K562 (cell line): Measurements from ENCODE around the gene PTPRT. TPM values are rescaled to one million over a fixed set of nuclear protein-coding genes. Genes with fewer than 3 reads are reported as not detected.

Source experiments
- ATAC-seq: fragments of 200-7000 bp; cut with Tn5 transposase; 3 replicates; pipeline ENCODE4 v1.9.1; 2020; ENCODE audit warnings: moderate library complexity
- BruUV-seq: library from RNA; stranded (reverse); fragments of 400-500 nt; replicated peaks from 2 replicates; lab custom pipeline; 2021; lab: Mats Ljungman, UMichigan
- CTCF ChIA-PET: fragments of 300-600 bp; formaldehyde crosslinking; extraction: SDS; loops from one replicate; lab custom pipeline; 2021; ENCODE audit warnings: low intra/inter-chr PET ratio; lab: Yijun Ruan, JAX
- POLR2A ChIA-PET: fragments of 300-600, 350-650 bp; sonication (Branson Sonifier 250); formaldehyde crosslinking; extraction: SDS; loops from one replicate; lab custom pipeline; 2021; ENCODE audit warnings: antibody characterized with exemption, inconsistent platforms; lab: Yijun Ruan, JAX
- DNase-seq, 4 experiments: peaks; one replicate each; pipeline versions ENCODE4 v3.0.0 to v3.0.0-alpha.2; 2011 to 2018; ENCODE audit warnings: low spot score in 3 of 4, mixed read lengths in 3 of 4; ENCODE audit errors: extremely low read depth in 1 of 4
- FAIRE-seq: peaks from 2 replicates; lab custom pipeline; 2011; peaks lifted over from hg19 to GRCh38; lab: Jason Lieb, UNC
- H2AFZ ChIP-seq: 2 replicates; pipeline ENCODE4 v1.6.0; 2011; ENCODE audit warnings: low read depth, low read length, control low read depth, inconsistent platforms
- H3K27ac ChIP-seq: fragments of 200-600 bp; 3 replicates; pipeline ENCODE4 v1.8.0; 2011; ENCODE audit warnings: low read depth, mild to moderate bottlenecking, control low read depth, inconsistent platforms, low read length, moderate library complexity, mixed read lengths; ENCODE audit errors: extremely low read depth
- H3K27me3 ChIP-seq, 2 experiments: fragments of 300-600 bp in 1 of 2; 2 replicates in 1 of 2; 3 replicates in 1 of 2; pipeline versions ENCODE4 v1.6.0 to v1.8.0; 2011; ENCODE audit warnings: inconsistent platforms in 2 of 2, low read length in 2 of 2, mild to moderate bottlenecking in 1 of 2, mixed read lengths in 1 of 2, moderate library complexity in 1 of 2; ENCODE audit not compliant: control insufficient read depth in 2 of 2, insufficient read depth in 2 of 2
- H3K36me3 ChIP-seq: fragments of 300-600 bp; 3 replicates; pipeline ENCODE4 v1.8.0; 2011; ENCODE audit warnings: mild to moderate bottlenecking, low read length, inconsistent platforms; ENCODE audit not compliant: control insufficient read depth, insufficient read depth
- H3K4me1 ChIP-seq, 2 experiments: fragments of 200-600 bp in 1 of 2; replicated peaks in 1 of 2; 2 replicates in 1 of 2; 3 replicates in 1 of 2; pipeline versions ENCODE4 v1.5.1 to v1.8.0; 2011; ENCODE audit warnings: inconsistent platforms in 2 of 2, low read length in 2 of 2, mild to moderate bottlenecking in 1 of 2, mixed read lengths in 1 of 2, moderate library complexity in 1 of 2; ENCODE audit not compliant: control insufficient read depth in 2 of 2, insufficient read depth in 2 of 2
- H3K4me2 ChIP-seq: 2 replicates; pipeline ENCODE4 v1.6.1; 2011; ENCODE audit warnings: low read length, control low read depth, inconsistent platforms, mixed read lengths; ENCODE audit not compliant: insufficient read depth
- H3K4me3 ChIP-seq: fragments of 200-600 bp; sonication (generic), shearing (Covaris generic); 2 replicates; pipeline ENCODE4 v1.5.1; 2016; ENCODE audit warnings: control low read depth, inconsistent platforms
- H3K79me2 ChIP-seq: fragments of 200-600 bp; 3 replicates; pipeline ENCODE4 v1.8.0; 2011; ENCODE audit warnings: low read length, inconsistent platforms; ENCODE audit not compliant: control insufficient read depth, insufficient read depth
- H3K9ac ChIP-seq, 2 experiments: 2 replicates each; pipeline versions ENCODE4 v1.6.0 to v1.6.1; 2011; ENCODE audit warnings: low read depth in 2 of 2, low read length in 2 of 2, control low read depth in 1 of 2, inconsistent platforms in 1 of 2, mild to moderate bottlenecking in 1 of 2, mixed read lengths in 1 of 2; ENCODE audit not compliant: insufficient read depth in 1 of 2
- H3K9me1 ChIP-seq: one replicate; pipeline ENCODE4 v1.6.0; 2011; ENCODE audit warnings: inconsistent platforms, mild to moderate bottlenecking, low read length, moderate library complexity; ENCODE audit not compliant: control insufficient read depth, insufficient read depth
- H3K9me3 ChIP-seq: replicated peaks from 2 replicates; pipeline ENCODE4 v1.5.1; 2011; ENCODE audit warnings: low read depth, low read length, inconsistent platforms; ENCODE audit not compliant: control insufficient read depth, insufficient read depth
- H4K20me1 ChIP-seq: replicated peaks from 2 replicates; pipeline ENCODE4 v1.6.1; 2011; ENCODE audit warnings: low read length, inconsistent platforms, mixed read lengths; ENCODE audit not compliant: control insufficient read depth, insufficient read depth
- CBX1 ChIP-seq: sonication (generic); IDR thresholded peaks from 2 replicates; pipeline ENCODE4 v1.6.1; 2016; ENCODE audit warnings: antibody characterized with exemption, low read depth, mild to moderate bottlenecking
- CHCHD3 ChIP-seq: fragments of 250-450 bp; sonication (Bioruptor Pico); IDR thresholded peaks from 2 replicates; pipeline ENCODE4 v2.1.2; 2022; ENCODE audit warnings: mild to moderate bottlenecking
- EP300 ChIP-seq: IDR thresholded peaks from 2 replicates; pipeline ENCODE4 v1.6.1; 2012; ENCODE audit warnings: low read length, improper control_type of control experiment
- FUS ChIP-seq: fragments of 200-400 bp; formaldehyde crosslinking; optimal IDR thresholded peaks from 2 replicates; pipeline ENCODE3; 2017; ENCODE audit warnings: low read depth, low read length
- GATAD2A ChIP-seq: fragments of 450-650 bp; IDR thresholded peaks from 2 replicates; pipeline ENCODE4 v1.6.1; 2017
- GTF2F1 ChIP-seq: IDR thresholded peaks from 2 replicates; pipeline ENCODE4 v1.6.1; 2011; ENCODE audit warnings: low read depth, low read length, improper control_type of control experiment
- HEY1 ChIP-seq: fragments of 250-450 bp; sonication (Bioruptor Pico); IDR thresholded peaks from 2 replicates; pipeline ENCODE4 v1.5.0; 2020; ENCODE audit warnings: mild to moderate bottlenecking, moderate library complexity, borderline replicate concordance
- MECOM ChIP-seq: fragments of 250-450 bp; sonication (Bioruptor Pico); IDR thresholded peaks from 2 replicates; pipeline ENCODE4 v1.8.0; 2022; ENCODE audit warnings: inconsistent platforms
- MED1 ChIP-seq: sonication (generic); formaldehyde crosslinking; IDR thresholded peaks from 2 replicates; pipeline ENCODE4 v1.8.1; 2023; ENCODE audit warnings: missing genetic modification reagents, borderline replicate concordance
- RBM14 ChIP-seq: fragments of 200-400 bp; formaldehyde crosslinking; IDR thresholded peaks from 2 replicates; pipeline ENCODE4 v1.6.1; 2018; ENCODE audit warnings: low read depth, mild to moderate bottlenecking, low read length, moderate library complexity, borderline replicate concordance; ENCODE audit not compliant: insufficient read depth
- SAFB2 ChIP-seq: fragments of 200-400 bp; formaldehyde crosslinking; IDR thresholded peaks from 2 replicates; pipeline ENCODE4 v1.6.1; 2018; ENCODE audit warnings: borderline replicate concordance, low read length, low read depth, moderate library complexity; ENCODE audit not compliant: severe bottlenecking
- SMAD3 ChIP-seq: fragments of 450-650 bp; formaldehyde crosslinking; conservative IDR thresholded peaks from 2 replicates; pipeline ENCODE4 v1.4.0; 2020; ENCODE audit warnings: mild to moderate bottlenecking
- TEAD4 ChIP-seq, 2 experiments: sonication (generic) in 1 of 2; formaldehyde crosslinking in 1 of 2; IDR thresholded peaks; 2 replicates each; pipeline versions ENCODE4 v1.6.1 to v1.8.0; 2012 to 2022; ENCODE audit warnings: borderline replicate concordance in 1 of 2, inconsistent platforms in 1 of 2, low read length in 1 of 2, mild to moderate bottlenecking in 1 of 2, missing genetic modification reagents in 1 of 2
- ZNF232 ChIP-seq: sonication (generic); formaldehyde crosslinking; IDR thresholded peaks from 2 replicates; pipeline ENCODE4 v1.8.0; 2022; ENCODE audit warnings: mild to moderate bottlenecking, missing genetic modification reagents
- ZNF253 ChIP-seq: fragments of 250-450 bp; sonication (Bioruptor Pico); conservative IDR thresholded peaks from 2 replicates; pipeline ENCODE4 v1.6.1; 2021; ENCODE audit warnings: mild to moderate bottlenecking
- ZNF354B ChIP-seq: fragments of 250-450 bp; sonication (Bioruptor Pico); IDR thresholded peaks from 2 replicates; pipeline ENCODE4 v1.4.0; 2020
- ZNF696 ChIP-seq: fragments of 250-450 bp; sonication (Bioruptor Pico); conservative IDR thresholded peaks from 2 replicates; pipeline ENCODE4 v1.4.0; 2020; ENCODE audit warnings: mild to moderate bottlenecking, moderate library complexity
- ZNF764 ChIP-seq: fragments of 250-450 bp; sonication (Bioruptor Pico); IDR thresholded peaks from 2 replicates; pipeline ENCODE4 v1.4.0; 2020; ENCODE audit warnings: low read depth, mild to moderate bottlenecking, moderate library complexity
- WGBS: fragments of 100-300 bp; shearing (Covaris generic); methylation state at CpG from one replicate; pipeline ENCODE4 v1.1.6; 2016; ENCODE audit warnings: low coverage, mixed read lengths; ENCODE audit not compliant: insufficient coverage; ENCODE audit errors: missing lambda C conversion rate; 5-methylcytosine and 5-hydroxymethylcytosine counted together
- in situ Hi-C: fragments of 300-500 bp; cut with MboI; formaldehyde crosslinking; loops from 4 replicates; pipeline ENCODE4 v1.15.0; 2018; ENCODE audit warnings: inconsistent platforms, mixed read lengths
- intact Hi-C: fragments of 100-400 bp; cut with micrococcal nuclease; formaldehyde crosslinking; loops from 2 replicates; pipeline ENCODE4 v1.14.2; 2022
- polyA plus RNA-seq, 8 experiments: library from polyadenylated mRNA; depleted of rRNA in 4 of 8; stranded (reverse) in 5 of 8; unstranded in 3 of 8; fragments of >200 nt; fragmentation: Nextera tagmentation in 2 of 8; fragmentation: Illumina TruSeq in 1 of 8; extraction: Ambion mirVana in 2 of 8; extraction: Trizol in 1 of 8; gene quantifications; 2 replicates each; pipeline versions ENCODE4 v1.2.1 to v1.2.3, GENCODE V29; 2011 to 2014; ENCODE audit warnings: inconsistent platforms in 1 of 8, missing spikeins in 1 of 8
- total RNA-seq, 7 experiments: library from RNA; depleted of rRNA in 6 of 7; stranded (reverse); fragments of >200 nt in 6 of 7; fragmentation: Illumina TruSeq in 2 of 7; extraction: Trizol in 2 of 7; gene quantifications; 2 replicates each; pipeline versions ENCODE4 v1.2.1 to v1.2.3, GENCODE V29; 2011 to 2021; ENCODE audit warnings: low replicate concordance in 1 of 7
- TF ChIP-seq, protein P1 (sequence below): sonication (generic); formaldehyde crosslinking; IDR thresholded peaks from 2 replicates; pipeline ENCODE4 v1.8.0; 2022; ENCODE audit warnings: mild to moderate bottlenecking, missing genetic modification reagents
- TF ChIP-seq, protein P2 (sequence below): fragments of 250-450 bp; sonication (Bioruptor Pico); IDR thresholded peaks from 2 replicates; pipeline ENCODE4 v1.5.0; 2021
- TF ChIP-seq, protein P3 (sequence below): sonication (generic); formaldehyde crosslinking; IDR thresholded peaks from 2 replicates; pipeline ENCODE4 v1.8.1; 2022; ENCODE audit warnings: missing genetic modification reagents

PTPRT gene
- total and polyA plus RNA-seq, 9 of the 15 experiments (the other 6 are each of a cell fraction or from before 2014, with no cell fraction given), result not detected

DNA sequence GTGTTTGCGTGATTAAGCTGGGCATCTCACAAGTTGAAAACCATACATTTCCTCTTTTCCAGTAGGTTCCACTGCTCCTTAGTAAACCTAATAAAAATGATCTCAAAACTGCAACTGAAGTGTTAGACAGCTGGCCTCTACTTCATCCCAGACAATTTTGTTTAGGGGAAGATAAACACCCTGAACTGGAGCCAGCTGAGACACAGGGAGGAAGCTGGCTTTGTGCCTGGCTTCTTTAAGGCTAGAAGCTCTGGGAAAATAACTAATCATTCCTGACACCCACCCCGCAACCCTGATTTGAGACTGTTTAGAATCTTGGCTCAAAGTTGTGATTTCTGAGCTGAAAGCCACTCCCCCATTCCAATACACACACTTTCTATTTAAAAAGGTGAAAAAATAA is 11.6 kb downstream of the PTPRT start (continued):
- TF ChIP-seq TEAD4 (IDR thresholded peaks at IDR 0.05; ENCODE audit: low read length) (no peak), TEAD4 (CRISPR knock-in tag; IDR thresholded peaks at IDR 0.05; ENCODE audit: borderline replicate concordance) (no peak), MECOM (CRISPR knock-in tag) (no peak), SMAD3 (CRISPR knock-in tag) (no peak), HEY1 (no peak), RBM14 (no peak), ZNF696 (CRISPR knock-in tag) (no peak), CBX1 (no peak), ZNF764 (no peak), ZNF354B (CRISPR knock-in tag) (no peak)
- TF ChIP-seq, protein P1, sequence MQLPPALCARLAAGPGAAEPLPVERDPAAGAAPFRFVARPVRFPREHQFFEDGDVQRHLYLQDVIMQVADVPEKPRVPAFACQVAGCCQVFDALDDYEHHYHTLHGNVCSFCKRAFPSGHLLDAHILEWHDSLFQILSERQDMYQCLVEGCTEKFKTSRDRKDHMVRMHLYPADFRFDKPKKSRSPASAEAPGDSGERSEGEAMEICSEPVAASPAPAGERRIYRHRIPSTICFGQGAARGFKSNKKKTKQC (CRISPR knock-in tag), result no peak

- DNase-seq, result no peak
- no TSS peak for BruUV-seq
- H3K79me2 ChIP-seq, result no peaks in the 10 kb centered on the region
- H4K20me1 ChIP-seq, result no peaks in the 10 kb centered on the region
- 4% methylated on average over 2 of the region's 2 CpGs for whole genome bisulfite sequencing
- ChIA-PET CTCF (no interaction called here), POLR2A (no interaction called here)
- no peaks in the 10 kb centered on the region for H3K9me3 ChIP-seq
- intact Hi-C loops (no loop called here), in situ Hi-C loops (no loop called here)
- H3K9ac ChIP-seq, result no peak overlapping the region
- peaks cover 0 to 4% of the 10 kb centered on the region in 2 experiments; a peak in 1 of 5 replicates for H3K27me3 ChIP-seq
- FAIRE-seq, result no peak
- H3K4me3 ChIP-seq, result no peak overlapping the region
- no peak for ATAC-seq
- no peak overlapping the region for H3K4me2 ChIP-seq
- no peak overlapping the region for H2AFZ ChIP-seq
- no peaks in the 10 kb centered on the region for H3K36me3 ChIP-seq
- no peaks in the 10 kb centered on the region for H3K9me1 ChIP-seq
- TF ChIP-seq, protein P2, sequence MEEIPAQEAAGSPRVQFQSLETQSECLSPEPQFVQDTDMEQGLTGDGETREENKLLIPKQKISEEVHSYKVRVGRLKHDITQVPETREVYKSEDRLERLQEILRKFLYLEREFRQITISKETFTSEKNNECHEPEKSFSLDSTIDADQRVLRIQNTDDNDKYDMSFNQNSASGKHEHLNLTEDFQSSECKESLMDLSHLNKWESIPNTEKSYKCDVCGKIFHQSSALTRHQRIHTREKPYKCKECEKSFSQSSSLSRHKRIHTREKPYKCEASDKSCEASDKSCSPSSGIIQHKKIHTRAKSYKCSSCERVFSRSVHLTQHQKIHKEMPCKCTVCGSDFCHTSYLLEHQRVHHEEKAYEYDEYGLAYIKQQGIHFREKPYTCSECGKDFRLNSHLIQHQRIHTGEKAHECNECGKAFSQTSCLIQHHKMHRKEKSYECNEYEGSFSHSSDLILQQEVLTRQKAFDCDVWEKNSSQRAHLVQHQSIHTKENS, result no peak
- TF ChIP-seq MED1 (CRISPR knock-in tag) (no peak), ZNF253 (CRISPR knock-in tag) (no peak), SAFB2 (no peak), FUS (no peak), GATAD2A (no peak), GTF2F1 (no peak), ZNF232 (CRISPR knock-in tag) (no peak), CHCHD3 (no peak), EP300 (no peak)
- TF ChIP-seq, protein P3, sequence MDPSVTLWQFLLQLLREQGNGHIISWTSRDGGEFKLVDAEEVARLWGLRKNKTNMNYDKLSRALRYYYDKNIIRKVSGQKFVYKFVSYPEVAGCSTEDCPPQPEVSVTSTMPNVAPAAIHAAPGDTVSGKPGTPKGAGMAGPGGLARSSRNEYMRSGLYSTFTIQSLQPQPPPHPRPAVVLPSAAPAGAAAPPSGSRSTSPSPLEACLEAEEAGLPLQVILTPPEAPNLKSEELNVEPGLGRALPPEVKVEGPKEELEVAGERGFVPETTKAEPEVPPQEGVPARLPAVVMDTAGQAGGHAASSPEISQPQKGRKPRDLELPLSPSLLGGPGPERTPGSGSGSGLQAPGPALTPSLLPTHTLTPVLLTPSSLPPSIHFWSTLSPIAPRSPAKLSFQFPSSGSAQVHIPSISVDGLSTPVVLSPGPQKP, result no peak
- no peak overlapping the region for H3K27ac ChIP-seq
- H3K4me1 ChIP-seq, result no peaks in the 10 kb centered on the region
Observed at GRCh38 chr20:43176726-43177125, 13.0 kb downstream of the PTPRT start.
